GM21367 (cell line): ENCODE results near the gene YEATS2.
"Not testable (repeated sequence)": the region's sequence is repeated elsewhere in the genome, so short reads cannot be mapped to it uniquely, and the experiment has no call there.

ENCODE experiments used
- ATAC-seq: cut with Tn5 transposase; IDR thresholded peaks from one replicate; pipeline ENCODE4 v1.9.1; 2021; ENCODE audit not compliant: unreplicated experiment

YEATS2 gene

GRCh38 chr3:183697610-183698317, at the start of gene YEATS2:
TSS of gene YEATS2 (plus strand) at chr3:183697797. CDS start at chr3:183715163, 17,366 bp downstream.
- ATAC-seq: peak; percentile 74

GRCh38 chr3:183650554-183650953, 47.0 kb upstream of the YEATS2 start:
- ATAC-seq: no peak

DNA sequence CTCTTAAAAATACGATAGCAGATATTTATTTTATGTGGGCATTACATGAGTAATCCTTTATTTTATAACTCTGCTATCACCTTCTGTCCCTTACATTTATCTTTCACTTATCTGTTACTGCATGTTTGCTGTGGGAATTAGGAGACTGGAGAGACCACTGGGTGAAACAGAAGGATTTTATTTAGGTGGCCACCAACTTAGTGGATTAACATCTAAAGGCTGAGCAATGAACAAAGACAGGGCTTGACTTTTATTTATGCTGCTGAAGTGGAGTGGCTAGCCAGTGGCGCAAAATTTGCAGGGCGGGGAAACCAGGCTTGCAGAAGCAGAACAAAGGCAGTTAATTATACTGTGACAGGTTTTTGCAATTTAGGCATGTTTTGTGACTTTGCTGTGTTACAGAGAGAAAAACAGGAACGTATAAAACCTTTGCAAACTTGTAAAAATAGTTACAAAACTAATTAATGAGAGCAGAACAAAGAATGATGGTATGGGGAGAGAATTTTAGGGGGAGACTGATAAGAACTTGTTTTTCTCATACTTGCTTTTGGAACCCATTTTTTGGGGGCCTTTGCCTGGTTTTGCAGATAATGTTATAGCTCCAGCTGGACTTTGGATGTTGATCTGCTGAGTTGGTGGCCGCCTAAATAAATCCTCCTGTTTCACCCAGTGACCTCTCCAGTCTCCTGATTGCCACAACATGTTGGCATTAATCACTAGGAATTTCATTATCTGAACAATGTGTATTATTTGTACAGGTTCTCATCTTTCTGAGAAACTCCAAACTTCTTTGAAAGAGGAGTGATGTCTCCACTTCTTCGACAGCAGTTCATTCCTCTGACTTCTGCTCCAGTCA, 44.2 kb upstream of the YEATS2 start:
- no peak for ATAC-seq

DNA sequence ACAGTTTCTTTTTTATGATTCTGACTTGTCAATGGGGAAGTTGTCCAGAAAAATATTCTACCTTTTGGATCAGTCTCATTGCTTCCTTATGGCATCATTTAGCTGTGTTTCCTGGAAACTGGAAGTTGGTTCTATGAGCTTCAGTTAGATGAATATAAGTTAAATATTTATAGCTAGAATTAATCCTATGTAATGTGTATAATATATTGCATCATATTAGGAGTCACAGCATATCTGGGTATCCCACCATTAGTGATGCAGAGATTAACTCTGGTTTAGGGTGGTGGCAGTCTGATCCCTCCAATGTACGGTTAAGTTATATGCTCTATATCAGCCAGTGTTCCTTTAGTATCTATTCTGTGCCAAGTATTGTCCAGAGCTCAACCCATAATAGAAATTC, 42.9 kb upstream of the YEATS2 start:
- no peak for ATAC-seq

- no peak for ATAC-seq
Measured at GRCh38 chr3:183662099-183662498, 35.5 kb upstream of the YEATS2 start.

GRCh38 chr3:183664913-183665381, 32.6 kb upstream of the YEATS2 start:
- ATAC-seq: no peak

GRCh38 chr3:183680061-183680460, 17.5 kb upstream of the YEATS2 start:
- ATAC-seq: no peak

GRCh38 chr3:183687705-183688104, 9.9 kb upstream of the YEATS2 start:
- no peak for ATAC-seq

DNA sequence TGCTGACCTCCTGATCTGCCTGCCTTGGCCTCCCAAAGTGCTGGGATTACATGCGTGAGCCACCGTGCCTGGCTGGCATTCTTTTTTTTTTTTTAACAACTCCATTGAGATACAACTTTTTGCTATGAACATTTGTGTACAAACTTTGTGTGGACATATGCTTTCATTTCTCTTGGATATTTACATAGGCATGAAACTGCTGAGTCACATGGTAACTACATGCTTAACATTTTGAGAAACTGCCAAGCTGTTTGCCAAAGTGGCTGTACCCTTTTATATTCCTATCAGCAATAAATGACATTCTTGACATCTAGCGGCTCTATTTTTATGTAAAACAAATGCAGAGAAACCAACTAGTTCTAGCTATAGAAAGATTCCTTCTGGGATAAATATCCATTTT, 8.7 kb upstream of the YEATS2 start:
- ATAC-seq: no peak

DNA sequence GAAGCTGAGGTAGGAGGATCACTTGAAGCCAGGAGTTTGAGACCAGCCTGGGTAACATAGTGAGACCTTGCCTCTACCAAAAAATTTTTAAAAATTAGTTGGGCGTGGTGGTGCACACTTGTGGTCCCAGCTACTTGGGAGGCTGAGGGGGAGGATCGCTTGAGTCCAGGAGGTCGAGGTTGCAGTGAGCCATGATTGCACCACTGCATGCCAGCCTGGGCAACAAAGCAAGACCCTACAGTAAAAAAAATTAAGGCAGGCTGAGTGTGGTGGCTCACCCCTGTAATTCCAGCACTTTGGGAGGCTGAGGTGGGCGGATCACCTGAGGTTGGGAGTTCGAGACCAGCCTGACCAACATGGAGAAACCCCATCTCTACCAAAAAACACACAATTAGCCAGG, 8.0 kb upstream of the YEATS2 start:
- not testable (repeated sequence) for ATAC-seq

GRCh38 chr3:183690402-183690995, 7.1 kb upstream of the YEATS2 start:
- no peak for ATAC-seq

- no peak for ATAC-seq
Measured at GRCh38 chr3:183692436-183692835, 5.2 kb upstream of the YEATS2 start.

DNA sequence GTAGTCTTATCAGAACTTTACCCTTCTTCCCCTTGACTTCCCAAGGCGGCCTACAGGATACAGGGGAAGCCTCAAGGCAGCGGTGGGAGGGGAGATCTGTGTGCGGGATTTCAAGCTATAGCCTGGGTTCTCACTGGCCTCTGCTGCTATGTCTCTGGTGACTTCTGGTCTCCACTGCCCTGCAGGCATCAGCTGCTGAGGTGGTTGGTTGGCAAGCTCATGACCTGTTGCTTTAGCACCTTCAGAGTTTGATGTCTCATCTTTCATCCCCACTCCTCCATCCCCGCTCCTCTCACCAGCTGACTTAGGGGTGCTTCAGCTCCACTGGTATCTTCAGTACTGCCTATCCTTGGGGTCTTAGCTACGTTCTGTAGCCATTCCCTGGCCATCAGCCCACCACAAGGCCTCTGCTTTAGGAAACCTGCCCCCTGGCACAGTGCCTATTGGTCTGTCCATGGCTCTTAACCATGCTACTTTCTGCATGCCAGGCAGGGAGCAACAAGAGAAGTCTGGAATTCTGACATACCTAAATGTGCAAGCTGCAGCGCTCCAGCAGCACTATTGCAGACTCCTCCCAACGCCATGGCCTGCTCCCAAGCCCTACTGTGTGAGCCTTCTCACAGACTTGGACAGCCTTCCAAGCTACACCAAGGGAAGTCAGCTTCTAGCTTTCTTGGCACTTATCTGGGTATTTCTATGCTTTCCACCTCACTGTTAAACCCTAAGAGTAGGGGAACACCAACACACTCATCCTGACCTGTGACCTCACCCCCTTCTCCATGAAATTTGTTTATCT, 1.8 kb upstream of the YEATS2 start:
- ATAC-seq: no peak

GRCh38 chr3:183697123-183697609, 431 bp upstream of the YEATS2 start:
- ATAC-seq: no peak

- peak; percentile 10 for ATAC-seq
Measured at GRCh38 chr3:183698318-183698751, 738 bp downstream of the YEATS2 start.

- no peak for ATAC-seq
Measured at GRCh38 chr3:183698756-183699155, 1.2 kb downstream of the YEATS2 start.

- ATAC-seq: no peak
Measured at GRCh38 chr3:183699238-183699947, 1.8 kb downstream of the YEATS2 start.

GRCh38 chr3:183701744-183702143, 4.1 kb downstream of the YEATS2 start:
- ATAC-seq: no peak

- ATAC-seq: not testable (repeated sequence)
Measured at GRCh38 chr3:183703892-183704291, 6.3 kb downstream of the YEATS2 start.

GRCh38 chr3:183710231-183710630, 12.6 kb downstream of the YEATS2 start:
- no peak for ATAC-seq
